Body of pancreas (tissue), 4 donors: Measurements from ENCODE around the gene DPYSL4. TPM values are rescaled to one million over a fixed set of nuclear protein-coding genes. Genes with fewer than 3 reads are reported as not detected.

Source experiments
- ATAC-seq: fragments of 150-250 bp; one replicate; pipeline ENCODE4 v1.9.1; 2016
- DNase-seq, 4 donors: peaks; one replicate each; pipeline ENCODE4 v3.0.0-alpha.2; 2019
- H3K27ac ChIP-seq, 4 donors: fragments of 200-600 bp; sonication (generic); 1 replicate in 3 of 4; 2 replicates in 1 of 4; pipeline versions ENCODE4 v1.5.1 to v1.6.1; 2016 to 2019; ENCODE audit warnings: mild to moderate bottlenecking in 1 of 4, mixed read lengths in 1 of 4, moderate library complexity in 1 of 4
- H3K27me3 ChIP-seq, 2 donors: fragments of 200-600 bp; sonication (generic); one replicate each; pipeline ENCODE4 v1.6.0; 2016; ENCODE audit warnings: mild to moderate bottlenecking in 1 of 2
- H3K36me3 ChIP-seq, 2 donors: fragments of 200-600 bp; sonication (generic); replicated peaks in 1 of 2; 2 replicates each; pipeline ENCODE4 v1.5.1; 2016; ENCODE audit warnings: low read depth in 2 of 2; ENCODE audit not compliant: insufficient read depth in 1 of 2
- H3K4me1 ChIP-seq: fragments of 200-600 bp; sonication (generic); one replicate; pipeline ENCODE4 v1.6.0; 2016
- H3K4me3 ChIP-seq, 2 donors: fragments of 200-600 bp; sonication (generic); 1 replicate in 1 of 2; 2 replicates in 1 of 2; pipeline ENCODE4 v1.5.1; 2016 to 2019
- H3K9me3 ChIP-seq, 3 donors: fragments of 200-600 bp; sonication (generic); 1 replicate in 2 of 3; 2 replicates in 1 of 3; pipeline ENCODE4 v1.5.1; 2016
- CTCF ChIP-seq, 7 experiments: fragments of 450-650 bp in 4 of 7; fragments of 200-600 bp in 3 of 7; sonication (generic) in 3 of 7; IDR thresholded peaks; one replicate each; pipeline ENCODE4 v1.5.1; 2016 to 2019; ENCODE audit warnings: antibody characterized with exemption in 7 of 7
- POLR2A ChIP-seq, 3 donors: fragments of 450-650 bp; IDR thresholded peaks; one replicate each; pipeline ENCODE4 v1.6.1; 2016; ENCODE audit warnings: antibody characterized with exemption in 3 of 3, mild to moderate bottlenecking in 2 of 3
- WGBS, 2 donors: methylation state at CpG; one replicate each; pipeline ENCODE4 v1.1.5; 2017; 5-methylcytosine and 5-hydroxymethylcytosine counted together
- intact Hi-C: fragments of 100-400 bp; cut with DNase I; formaldehyde crosslinking; loops from one replicate; pipeline ENCODE4 v1.15.1; 2023
- total RNA-seq, 2 donors: library from RNA; depleted of rRNA; stranded (reverse); fragments of >200 nt; gene quantifications; one replicate each; pipeline ENCODE4 v1.1.0, GENCODE V29; 2016

Gene DPYSL4
- total RNA-seq, 2 donors from 2014 or later: 0.52 TPM; not detected in 1

GRCh38 chr10:132179551-132180392 lies 7.0 kb upstream of the DPYSL4 start:
- TF ChIP-seq CTCF (IDR thresholded peaks at IDR 0.05): no peak
- TF ChIP-seq POLR2A (IDR thresholded peaks at IDR 0.05): no peak
- DNase-seq (no peak), ATAC-seq (no peak)
- no peaks in the 10 kb centered on the region for H3K36me3 ChIP-seq
- intact Hi-C loops: no loop called here
- H3K4me3 ChIP-seq: no peak overlapping the region
- H3K27me3 ChIP-seq: peaks cover 0 to 7% of the 10 kb centered on the region in 2 donors
- H3K27ac ChIP-seq: no peak overlapping the region
- H3K4me1 ChIP-seq: no peaks in the 10 kb centered on the region
- WGBS, 2 donors: 43 to 65% methylated on average over 5 to 16 of the region's 16 CpGs
- H3K9me3 ChIP-seq: no peaks in the 10 kb centered on the region

GRCh38 chr10:132180736-132181135 lies 6.0 kb upstream of the DPYSL4 start:
- Histone ChIP-seq H3K27ac (no peak overlapping the region), H3K4me3 (no peak overlapping the region), H3K4me1 (peaks cover 5% of the 10 kb centered on the region), H3K36me3 (no peaks in the 10 kb centered on the region), H3K9me3 (no peaks in the 10 kb centered on the region), H3K27me3 (peaks cover 0 to 15% of the 10 kb centered on the region in 2 donors)
- ATAC-seq (no peak), DNase-seq (no peak)
- intact Hi-C loops: no loop called here
- 47 to 88% methylated on average over 3 to 14 of the region's 14 CpGs for WGBS, 2 donors
- TF ChIP-seq CTCF (IDR thresholded peaks at IDR 0.05) (no peak), POLR2A (IDR thresholded peaks at IDR 0.05) (no peak)

GRCh38 chr10:132181691-132182425 lies 4.9 kb upstream of the DPYSL4 start:
- no peak for ATAC-seq
- intact Hi-C loops: no loop called here
- TF ChIP-seq CTCF (IDR thresholded peaks at IDR 0.05): no peak
- TF ChIP-seq POLR2A (IDR thresholded peaks at IDR 0.05): no peak
- Histone ChIP-seq H3K4me3 (no peak overlapping the region), H3K27ac (no peak overlapping the region), H3K27me3 (peaks cover 0 to 20% of the 10 kb centered on the region in 2 donors), H3K9me3 (no peaks in the 10 kb centered on the region), H3K36me3 (no peaks in the 10 kb centered on the region), H3K4me1 (peaks cover 13% of the 10 kb centered on the region)
- no peak for DNase-seq
- 61 to 63% methylated on average over 24 to 25 of the region's 25 CpGs for WGBS, 2 donors

GRCh38 chr10:132182591-132182990 lies 4.2 kb upstream of the DPYSL4 start:
- Histone ChIP-seq H3K4me3 (no peak overlapping the region), H3K27ac (no peak overlapping the region), H3K4me1 (peaks cover 20% of the 10 kb centered on the region), H3K36me3 (no peaks in the 10 kb centered on the region), H3K9me3 (no peaks in the 10 kb centered on the region), H3K27me3 (peaks cover 0 to 24% of the 10 kb centered on the region in 2 donors)
- TF ChIP-seq POLR2A (IDR thresholded peaks at IDR 0.05): no peak
- TF ChIP-seq CTCF (IDR thresholded peaks at IDR 0.05): no peak
- intact Hi-C loops: no loop called here
- ATAC-seq (no peak), DNase-seq (no peak)
- WGBS, 2 donors: 72 to 82% methylated on average over 7 of the region's 7 CpGs
